HG02798 (cell line): Measurements from ENCODE around the gene ERCC8.
"Not testable (repeated sequence)": the region's sequence is repeated elsewhere in the genome, so short reads cannot be mapped to it uniquely, and the experiment has no call there.

Experiments
- ATAC-seq: cut with Tn5 transposase; IDR thresholded peaks from one replicate; pipeline ENCODE4 v1.9.1; 2021; ENCODE audit warnings: mild to moderate bottlenecking; ENCODE audit not compliant: unreplicated experiment, poor library complexity

Gene ERCC8, protein sequence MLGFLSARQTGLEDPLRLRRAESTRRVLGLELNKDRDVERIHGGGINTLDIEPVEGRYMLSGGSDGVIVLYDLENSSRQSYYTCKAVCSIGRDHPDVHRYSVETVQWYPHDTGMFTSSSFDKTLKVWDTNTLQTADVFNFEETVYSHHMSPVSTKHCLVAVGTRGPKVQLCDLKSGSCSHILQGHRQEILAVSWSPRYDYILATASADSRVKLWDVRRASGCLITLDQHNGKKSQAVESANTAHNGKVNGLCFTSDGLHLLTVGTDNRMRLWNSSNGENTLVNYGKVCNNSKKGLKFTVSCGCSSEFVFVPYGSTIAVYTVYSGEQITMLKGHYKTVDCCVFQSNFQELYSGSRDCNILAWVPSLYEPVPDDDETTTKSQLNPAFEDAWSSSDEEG

DNA sequence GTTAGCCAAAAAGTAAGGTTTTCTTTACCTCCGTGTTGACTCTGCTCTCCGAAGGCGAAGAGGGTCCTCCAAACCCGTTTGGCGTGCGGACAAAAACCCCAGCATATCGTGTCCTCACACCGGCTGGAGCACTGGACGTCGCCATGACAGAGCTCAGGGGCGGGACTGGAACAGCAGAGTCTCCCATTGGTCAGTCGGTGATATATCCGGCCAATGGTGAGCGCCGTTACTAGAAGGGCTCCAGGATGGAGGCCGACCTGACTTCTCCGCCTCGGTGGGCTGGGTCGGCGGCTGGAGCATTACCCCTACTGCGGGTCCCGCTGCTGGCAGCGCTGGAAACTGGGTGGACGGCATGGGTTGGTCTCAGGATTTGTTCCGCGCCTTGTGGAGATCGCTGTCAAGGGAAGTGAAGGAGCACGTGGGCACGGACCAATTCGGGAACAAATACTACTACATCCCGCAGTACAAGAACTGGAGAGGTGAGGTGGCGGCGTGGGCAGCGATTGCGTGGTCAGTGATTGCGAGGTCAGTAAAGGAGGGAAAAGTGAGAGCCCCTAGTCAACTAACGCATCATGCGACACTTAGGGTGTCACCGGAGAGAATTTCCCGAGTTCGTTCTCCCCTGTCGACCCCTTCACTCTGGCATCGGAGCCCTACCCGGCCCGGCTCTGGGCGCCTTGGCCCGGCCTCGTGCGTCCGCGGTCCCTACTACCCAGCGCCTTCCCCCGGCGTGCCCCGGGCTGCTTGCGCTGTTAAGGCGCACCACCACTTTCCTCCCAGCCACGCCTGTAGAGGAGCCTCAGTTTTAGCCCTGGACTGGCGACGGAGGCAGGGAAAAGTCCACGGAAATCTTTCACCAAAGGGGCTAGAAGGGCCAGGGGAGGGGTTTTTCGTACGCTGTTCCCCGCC, at the start of gene ERCC8, which contains the start of gene NDUFAF2:
ERCC8 (minus strand) TSS at position 167 of the 909 bp plus-strand sequence; CDS start at position 105, 62 bp downstream.
NDUFAF2 (plus strand) TSS at position 302 of the 909 bp plus-strand sequence; CDS start at position 353, 51 bp downstream.
- peak; percentile 100 for ATAC-seq

DNA sequence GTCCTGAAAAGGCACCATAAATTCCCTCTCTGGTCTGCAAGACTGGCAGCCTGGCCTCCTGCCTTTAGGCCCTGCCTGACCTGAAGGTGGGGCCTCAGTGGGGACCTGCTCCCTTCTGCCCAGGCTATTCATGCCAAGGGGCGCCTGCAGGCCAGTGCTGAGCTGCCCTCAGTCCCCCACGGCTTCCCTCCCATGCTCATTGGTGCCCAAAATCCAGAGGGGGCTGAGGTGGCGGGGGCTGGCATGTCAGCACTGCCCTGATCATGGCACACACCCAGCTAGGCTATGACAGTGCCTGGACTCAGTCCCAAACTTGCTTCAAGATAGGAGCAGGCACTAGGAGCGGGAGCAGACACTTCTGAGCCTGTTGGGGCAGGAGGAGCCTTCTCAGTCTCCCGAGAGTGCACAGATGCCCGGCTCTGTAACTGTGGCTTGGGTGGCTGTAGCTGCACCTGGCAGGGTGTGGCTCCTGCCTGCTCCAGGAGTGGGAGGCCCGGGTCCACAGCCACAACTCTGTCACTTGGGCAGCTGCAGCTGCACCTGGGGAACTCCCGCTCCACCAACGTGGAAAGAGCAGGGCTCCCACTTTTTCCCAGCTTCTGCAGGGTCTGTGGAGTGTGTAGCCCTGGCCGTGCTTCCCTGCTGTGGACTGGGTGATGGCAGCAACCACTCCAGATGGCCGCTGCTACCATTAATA, 49.2 kb upstream of the ERCC8 start:
- ATAC-seq: no peak

DNA sequence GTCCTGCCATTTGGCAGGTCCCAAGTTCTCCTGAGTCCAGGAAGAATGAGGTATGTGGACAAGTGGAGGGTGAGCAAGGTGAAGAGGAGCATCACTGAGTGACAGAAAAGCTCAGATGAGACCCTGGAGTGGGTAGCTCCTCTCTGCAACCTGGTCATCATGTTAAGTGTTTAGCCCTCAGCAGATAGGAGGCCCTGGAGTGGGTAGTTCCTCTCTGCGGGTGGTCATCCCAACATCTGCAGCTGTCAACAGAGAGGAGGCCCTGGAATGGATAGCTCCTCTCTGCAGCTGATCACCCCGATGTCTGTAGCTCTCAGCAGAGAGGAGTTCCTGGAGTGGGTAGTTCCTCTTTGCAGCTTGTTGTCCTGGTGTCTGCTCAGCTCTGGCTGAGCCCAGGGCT, 48.6 kb upstream of the ERCC8 start:
- ATAC-seq: no peak

DNA sequence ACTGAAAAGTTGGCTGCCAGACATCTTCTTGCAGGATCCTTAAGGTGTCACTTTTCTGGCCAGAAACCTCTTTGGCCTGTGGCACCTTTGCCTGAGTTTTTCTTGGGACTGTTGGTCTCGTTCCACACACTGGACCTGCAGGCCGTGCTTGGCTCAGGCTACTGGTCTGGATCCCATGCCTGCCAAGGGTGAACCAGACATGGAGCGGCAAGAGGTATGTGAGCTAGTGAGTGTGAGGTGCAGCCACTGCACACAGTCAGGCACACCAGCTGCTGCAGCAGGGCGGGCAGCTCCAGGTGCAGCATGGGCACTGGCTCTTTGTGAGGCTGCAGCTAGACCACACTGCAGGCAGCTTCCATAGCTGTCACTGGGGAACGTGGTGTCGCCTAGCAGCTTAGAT, 48.0 kb upstream of the ERCC8 start:
- ATAC-seq: no peak

DNA sequence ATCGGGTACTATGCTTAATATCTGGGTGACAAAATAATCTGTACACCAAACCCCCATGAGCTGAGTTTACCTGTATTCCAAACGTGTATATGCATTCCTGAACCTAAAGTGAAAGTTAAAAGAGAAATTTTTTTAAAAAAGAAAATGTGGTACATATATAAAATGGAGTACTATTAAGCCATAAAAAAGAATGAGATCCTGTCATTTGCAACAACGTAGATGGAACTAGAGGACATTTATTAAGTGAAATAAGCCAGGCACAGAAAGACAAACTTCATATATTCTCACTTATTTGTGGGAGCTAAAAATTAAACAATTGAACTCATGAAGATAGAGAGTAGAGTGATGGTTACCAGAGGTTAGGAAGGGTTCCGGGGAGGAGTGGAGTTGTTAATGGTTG, 44.9 kb upstream of the ERCC8 start:
- no peak for ATAC-seq

DNA sequence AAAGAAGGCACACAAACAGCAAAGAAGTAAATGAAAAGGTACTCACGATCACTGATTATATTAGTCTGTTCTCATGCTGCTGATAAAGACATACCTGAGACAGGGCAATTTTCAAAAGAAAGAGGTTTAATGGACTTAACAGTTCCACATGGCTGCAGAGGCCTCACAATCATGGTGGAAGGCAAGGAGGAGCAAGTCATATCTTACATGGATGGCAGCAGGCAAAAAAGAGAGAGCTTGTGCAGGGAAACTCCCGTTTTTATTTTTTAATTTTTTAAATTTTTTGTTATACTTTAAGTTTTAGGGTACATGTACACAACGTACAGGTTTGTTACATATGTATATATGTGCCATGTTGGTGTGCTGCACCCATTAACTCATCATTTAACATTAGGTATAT, 37.3 kb upstream of the ERCC8 start:
- not testable (repeated sequence) for ATAC-seq

DNA sequence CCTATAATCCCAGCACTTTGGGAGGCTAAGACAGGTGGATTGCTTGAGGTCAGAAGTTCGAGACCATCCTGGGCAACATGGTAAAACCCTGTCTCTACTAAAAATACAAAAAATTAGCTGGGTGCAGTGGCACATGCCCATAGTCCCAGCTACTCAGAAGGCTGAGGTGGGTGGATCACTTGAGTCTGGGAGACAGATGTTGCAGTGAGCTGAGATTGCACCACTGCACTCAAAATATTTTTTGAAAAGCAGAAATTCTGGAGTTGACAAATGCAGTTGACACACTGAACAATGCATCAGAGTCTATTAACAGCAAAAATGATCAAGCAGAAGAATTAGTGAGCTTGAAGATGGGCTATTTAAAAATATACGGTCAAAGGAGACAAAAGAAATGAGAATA, 35.6 kb upstream of the ERCC8 start:
- ATAC-seq: no peak

DNA sequence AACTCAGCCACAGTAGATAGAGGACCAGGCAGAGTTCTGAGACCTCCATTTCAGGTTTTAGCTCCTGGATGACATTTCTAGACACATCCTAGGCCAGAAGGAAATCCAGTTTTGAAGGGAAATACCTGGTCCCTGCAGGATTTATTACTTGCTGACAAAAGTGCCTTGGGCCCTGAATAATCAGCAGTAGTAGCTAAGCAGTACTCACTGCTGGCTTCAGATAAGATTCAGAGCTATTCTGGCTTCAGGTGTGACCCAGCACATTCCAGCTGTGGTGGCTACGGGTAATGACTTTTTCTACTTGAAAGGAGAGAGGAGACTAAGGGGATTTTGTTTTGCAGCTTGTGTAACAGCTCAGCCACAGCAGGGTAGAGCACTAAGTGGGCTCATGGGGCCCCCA, 34.1 kb upstream of the ERCC8 start:
- ATAC-seq: no peak

DNA sequence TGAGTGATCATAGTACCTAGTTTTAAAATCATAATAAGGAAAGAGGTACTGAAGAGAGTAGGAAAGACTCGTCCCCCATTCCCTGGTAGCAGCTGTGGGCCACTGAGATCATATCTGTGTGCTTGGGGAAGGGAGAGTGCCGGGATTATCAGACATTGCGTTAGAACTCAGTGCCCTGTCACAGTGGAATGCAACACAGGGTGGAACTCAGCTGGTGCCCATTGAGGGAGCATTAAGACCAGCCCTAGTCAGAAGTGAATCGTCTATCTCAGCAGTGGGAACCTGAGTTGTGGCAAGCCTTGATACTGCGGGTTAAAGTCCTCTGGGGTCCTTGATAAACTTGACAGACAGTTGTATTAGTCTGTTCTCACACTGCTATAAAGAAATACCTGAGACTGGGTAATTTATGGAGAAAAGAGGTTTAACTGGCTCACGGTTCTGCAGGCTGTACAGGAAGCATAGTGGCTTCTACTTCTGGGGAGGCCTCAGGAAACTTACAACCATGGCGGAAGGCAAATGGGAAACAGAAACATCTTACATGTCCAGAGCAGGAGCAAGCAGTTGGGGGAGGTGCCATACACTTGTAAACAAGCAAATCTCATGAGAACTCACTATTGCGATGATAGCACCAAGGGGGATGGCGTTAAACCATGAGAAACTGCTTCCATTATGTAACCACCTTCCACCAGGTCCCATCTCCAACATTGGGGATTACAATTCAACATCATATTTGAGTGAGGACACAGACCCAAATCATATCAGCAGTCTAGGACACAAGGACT, 33.3 kb upstream of the ERCC8 start:
- ATAC-seq: no peak

DNA sequence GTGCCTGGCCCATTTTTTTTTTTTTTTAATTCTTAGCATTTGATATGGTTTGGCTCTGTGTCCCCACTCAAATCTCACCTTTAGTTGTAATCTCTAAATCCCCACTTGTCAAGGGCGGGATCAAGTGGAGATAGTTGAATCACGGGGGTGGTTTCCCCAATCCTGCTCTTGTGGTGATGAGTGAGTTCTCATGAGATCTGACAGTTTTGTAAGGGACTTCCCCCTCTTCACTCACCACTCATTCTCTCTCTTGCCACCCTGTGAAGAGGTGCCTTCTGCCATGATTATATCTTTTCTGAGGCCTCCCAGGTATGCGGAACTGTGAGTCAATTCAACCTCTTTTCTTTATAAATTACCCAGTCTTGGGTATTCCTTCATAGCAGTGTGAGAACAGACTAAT, 27.4 kb upstream of the ERCC8 start:
- ATAC-seq: no peak

DNA sequence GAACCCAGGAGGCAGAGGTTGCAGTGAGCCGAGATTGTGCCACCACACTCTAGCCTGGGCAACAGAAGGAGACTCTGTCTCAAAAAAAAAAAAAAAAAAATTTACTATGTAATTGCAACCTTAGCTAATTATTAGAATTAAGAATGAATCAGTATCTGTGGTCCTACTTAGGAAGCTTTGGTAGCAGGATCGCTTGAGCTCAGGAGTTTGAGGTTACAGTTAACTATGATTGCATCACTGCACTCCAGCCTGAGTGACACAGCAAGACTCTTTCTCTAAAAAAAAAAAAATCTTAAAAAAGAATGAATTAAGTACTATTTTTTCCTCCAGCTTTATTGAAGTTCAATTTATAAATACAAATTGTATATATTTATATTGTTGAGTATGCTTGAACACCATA, 16.8 kb upstream of the ERCC8 start:
- no peak for ATAC-seq

DNA sequence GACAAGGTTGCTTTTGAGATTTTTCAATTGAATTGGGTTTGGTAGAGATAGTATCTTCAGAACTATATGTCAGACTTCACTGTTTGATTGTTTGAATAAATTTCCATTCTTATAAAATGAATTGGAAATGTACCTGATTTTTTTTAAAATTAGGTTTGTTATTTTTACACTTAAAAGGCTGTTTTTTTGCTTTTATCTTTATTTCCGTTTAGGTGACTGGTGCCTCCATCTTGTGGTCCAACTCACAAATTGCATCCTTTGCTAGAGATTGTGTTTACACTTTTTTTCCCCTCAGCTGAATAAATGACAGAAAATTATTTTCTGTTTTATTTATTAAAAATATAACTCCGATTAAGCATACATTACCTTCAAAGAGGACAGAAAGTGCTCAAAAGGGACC, 15.7 kb upstream of the ERCC8 start:
- ATAC-seq: no peak

DNA sequence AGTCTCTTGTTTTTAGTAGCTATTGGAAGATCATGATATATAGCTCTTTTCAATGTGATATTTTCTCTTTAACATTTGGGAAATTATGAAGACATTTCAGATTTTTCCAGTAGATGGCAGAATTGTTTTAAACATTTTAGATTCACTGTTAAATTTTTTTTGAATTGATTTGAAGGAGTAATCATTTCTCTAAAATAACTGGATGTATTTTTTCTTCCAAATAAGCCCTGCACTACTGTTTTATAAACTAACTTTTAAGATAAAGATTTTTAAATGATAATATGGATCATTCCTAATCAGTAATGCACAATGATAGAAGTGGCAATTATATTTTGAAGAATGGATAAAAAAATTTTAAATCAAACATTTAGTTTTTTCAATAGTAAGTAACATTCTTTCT, 14.3 kb upstream of the ERCC8 start:
- no peak for ATAC-seq

DNA sequence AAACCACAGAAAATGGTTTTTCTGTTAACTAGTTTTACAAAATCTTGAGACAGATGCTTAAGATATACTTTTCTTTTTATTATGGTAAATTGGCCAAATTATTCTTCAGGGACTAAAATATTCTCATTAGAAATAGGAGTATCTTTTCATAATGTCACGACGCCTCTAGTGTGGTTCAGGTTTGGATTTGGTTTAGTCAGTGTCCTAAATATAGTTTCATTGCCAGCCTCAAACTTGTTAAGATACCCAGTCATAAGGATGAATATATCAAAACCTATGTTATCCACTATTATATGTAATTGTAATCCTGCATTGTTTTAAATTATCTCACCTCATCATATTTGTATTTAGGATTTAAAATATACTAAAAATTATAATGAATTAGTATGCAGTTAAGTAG, 13.8 kb upstream of the ERCC8 start:
- ATAC-seq: no peak

DNA sequence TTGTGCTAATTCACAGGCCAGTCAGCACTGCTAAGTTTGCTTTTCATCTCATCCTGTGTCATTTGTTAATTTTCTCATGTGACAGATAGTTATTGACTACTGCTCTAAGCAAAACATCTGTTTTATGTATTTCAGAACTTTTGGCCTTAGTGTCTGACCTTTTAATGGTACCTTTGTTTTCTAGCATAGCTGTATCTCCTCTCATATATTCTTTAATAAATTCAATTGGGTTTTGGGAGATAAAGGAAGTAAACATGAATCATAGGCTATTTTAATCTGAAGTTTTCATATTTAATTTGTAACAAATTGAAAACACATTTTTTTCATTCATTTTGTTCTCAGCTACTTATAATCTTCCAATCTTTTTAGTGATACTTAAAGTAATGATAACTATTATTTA, 13.2 kb upstream of the ERCC8 start:
- ATAC-seq: no peak

DNA sequence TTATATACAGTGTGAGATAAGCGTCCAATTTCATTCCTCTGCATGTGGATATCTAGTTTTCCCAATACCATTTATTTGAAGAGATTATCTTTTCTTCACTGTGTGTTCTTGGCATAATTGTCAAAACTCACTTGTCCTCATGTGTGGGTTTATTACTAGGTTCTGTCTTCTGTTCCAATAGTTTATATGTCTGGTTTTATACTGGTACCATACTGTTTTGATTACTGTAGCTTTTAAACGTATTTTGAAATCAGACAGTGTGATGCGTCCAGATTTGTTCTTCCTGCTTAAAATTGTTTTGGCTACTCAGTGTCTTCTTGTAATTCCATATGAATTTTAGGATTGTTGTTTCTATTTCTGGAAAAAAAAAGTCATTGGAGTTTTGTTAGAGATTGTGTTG, 10.4 kb upstream of the ERCC8 start:
- no peak for ATAC-seq

DNA sequence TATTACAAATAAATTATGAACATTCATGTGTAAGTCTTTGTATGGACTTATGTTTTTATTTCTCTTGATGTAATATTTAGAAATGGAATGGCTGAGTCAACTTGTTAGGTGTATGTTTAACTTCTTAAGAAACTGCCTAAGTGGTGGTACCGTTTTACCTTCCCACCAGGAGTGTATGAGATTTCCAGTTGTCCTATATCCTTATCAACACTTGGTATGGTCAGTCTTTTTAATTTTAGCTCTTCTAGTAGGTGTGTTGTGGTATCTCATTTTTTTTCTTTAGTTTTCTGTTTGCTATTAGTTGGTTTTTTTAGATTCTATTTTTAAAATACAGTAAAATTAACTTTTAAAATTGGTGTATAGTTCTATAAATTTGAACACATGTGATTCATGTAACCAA, 3.9 kb upstream of the ERCC8 start:
- no peak for ATAC-seq

DNA sequence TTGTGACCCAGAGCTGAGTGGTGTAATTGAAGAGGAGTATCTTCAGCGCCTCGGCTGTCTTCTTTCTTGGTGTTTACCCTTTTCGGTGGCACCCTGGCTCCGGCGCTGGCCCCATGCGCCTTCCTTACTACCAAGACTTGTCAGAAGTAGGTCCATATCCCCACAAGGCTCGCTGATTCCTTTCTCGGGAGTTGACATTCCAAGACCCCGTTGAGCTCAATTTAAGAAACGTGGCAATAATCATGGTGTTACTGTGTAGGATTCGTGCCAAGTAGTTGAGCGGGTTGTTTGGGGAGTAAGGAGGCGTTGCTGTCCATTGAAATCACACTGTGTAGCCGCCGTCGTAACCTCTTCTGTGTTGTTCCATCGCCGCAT, 930 bp upstream of the ERCC8 start:
- ATAC-seq: peak; percentile 8

DNA sequence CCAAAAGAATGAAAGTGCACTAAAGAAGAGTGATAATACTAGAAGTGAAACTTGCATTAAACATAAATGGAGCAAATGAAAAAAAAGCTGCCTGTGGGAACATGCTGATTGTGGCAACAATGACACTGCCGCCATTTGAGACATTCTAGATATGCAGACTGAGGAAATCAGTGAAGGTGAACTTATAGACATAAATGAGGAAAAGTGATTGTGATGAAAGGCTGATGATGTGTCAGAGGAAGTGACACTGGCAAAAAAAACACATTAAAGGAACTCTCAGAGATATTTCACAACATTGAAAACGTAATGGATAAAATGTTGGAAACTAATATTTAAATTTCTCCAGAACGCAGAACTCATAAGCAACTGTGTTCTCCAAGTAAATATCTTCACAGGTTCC, 1.2 kb downstream of the ERCC8 start:
- no peak for ATAC-seq

DNA sequence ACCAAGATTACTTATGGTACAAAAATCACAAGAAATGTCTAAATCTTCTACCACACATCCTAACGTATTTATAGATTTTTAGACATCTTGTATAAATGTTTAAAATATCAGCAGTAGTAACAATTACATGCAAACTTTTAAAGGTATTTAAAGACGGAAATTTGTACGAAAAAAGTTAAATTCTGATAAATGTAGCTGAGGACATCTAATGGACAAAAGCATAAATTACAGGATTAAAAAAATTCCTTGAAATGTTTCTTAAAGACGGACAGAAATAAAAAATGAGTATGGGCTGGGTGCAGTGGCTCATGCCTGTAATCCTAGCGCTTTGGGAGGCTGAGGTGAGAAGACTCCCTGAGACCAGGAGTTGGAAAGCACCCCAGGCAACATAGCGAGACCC, 15.8 kb downstream of the ERCC8 start:
- no peak for ATAC-seq
